Measurements from ENCODE around the gene JAK3. TPM values are rescaled to one million over a fixed set of nuclear protein-coding genes. Genes with fewer than 3 reads are reported as not detected.

Gene JAK3
- polyA plus RNA-seq, 3 donors: 13.8 to 44.6 (median 34.0) TPM

- intact Hi-C loops (cut with micrococcal nuclease): no loop called here
- no peaks in the 10 kb centered on the region for H3K9me3 ChIP-seq (replicated peaks in 1 of 2; ENCODE audit: control insufficient read depth in 1 of 2, insufficient read depth in 1 of 2, low read length in 2 of 2)
- H3K9ac ChIP-seq (ENCODE audit: insufficient read depth, low read length, poor library complexity, severe bottlenecking): no peak overlapping the region
- peak overlapping the region in 1 of 2 donors; percentile 35 for H3K4me3 Mint-ChIP-seq
- no peak overlapping the region for H2AFZ ChIP-seq (ENCODE audit: insufficient read depth, low read depth, low read length, poor library complexity, severe bottlenecking)
- H3K36me3 ChIP-seq (replicated peaks in 1 of 2; ENCODE audit: control insufficient read depth in 1 of 2, insufficient read depth in 2 of 2, low read length in 2 of 2): no peaks in the 10 kb centered on the region
- no peak overlapping the region for H3K4me2 ChIP-seq (replicated peaks; ENCODE audit: extremely low read depth, low read length, poor library complexity, severe bottlenecking)
- H3K27ac Mint-ChIP-seq: peak overlapping the region in 2 of 7 donors; percentile 52 to 84
- TF ChIP-seq CTCF (IDR thresholded peaks at IDR 0.05): no peak
- H3K4me3 ChIP-seq (replicated peaks in 1 of 3; ENCODE audit: low read depth in 2 of 3, low read length in 3 of 3): no peak overlapping the region
- H3K36me3 Mint-ChIP-seq: no peaks in the 10 kb centered on the region
- no peak overlapping the region for H3K27ac ChIP-seq (ENCODE audit: low read depth in 1 of 2, low read length in 2 of 2)
- H3K9me3 Mint-ChIP-seq: peaks cover 0 to 15% (median 0%) of the 10 kb centered on the region in 7 donors
- WGBS (ENCODE audit: insufficient coverage): 91% methylated on average over 5 of the region's 11 CpGs
- peak; percentile 48 to 72 (median 50) for DNase-seq
- peaks cover 51 to 62% (median 56%) of the 10 kb centered on the region in 3 donors for H3K27me3 Mint-ChIP-seq (ENCODE audit: low read depth in 3 of 3)
- peaks cover 9 to 32% of the 10 kb centered on the region in 2 donors for H3K27me3 ChIP-seq (ENCODE audit: control insufficient read depth in 2 of 2, insufficient read depth in 2 of 2, low read length in 2 of 2)
- H3K4me1 Mint-ChIP-seq: peaks cover 21% of the 10 kb centered on the region
- no peaks in the 10 kb centered on the region for H4K20me1 ChIP-seq (ENCODE audit: insufficient read depth, low read length)
- no peaks in the 10 kb centered on the region for H3K79me2 ChIP-seq (ENCODE audit: insufficient read depth, low read length)
- H3K4me1 ChIP-seq (ENCODE audit: control insufficient read depth in 1 of 2, insufficient read depth in 2 of 2, low read length in 2 of 2): peaks cover 11 to 18% of the 10 kb centered on the region in 2 donors
These were observed 50.2 kb downstream of the JAK3 start for GRCh38 chr19:17797424-17798201.

DNA sequence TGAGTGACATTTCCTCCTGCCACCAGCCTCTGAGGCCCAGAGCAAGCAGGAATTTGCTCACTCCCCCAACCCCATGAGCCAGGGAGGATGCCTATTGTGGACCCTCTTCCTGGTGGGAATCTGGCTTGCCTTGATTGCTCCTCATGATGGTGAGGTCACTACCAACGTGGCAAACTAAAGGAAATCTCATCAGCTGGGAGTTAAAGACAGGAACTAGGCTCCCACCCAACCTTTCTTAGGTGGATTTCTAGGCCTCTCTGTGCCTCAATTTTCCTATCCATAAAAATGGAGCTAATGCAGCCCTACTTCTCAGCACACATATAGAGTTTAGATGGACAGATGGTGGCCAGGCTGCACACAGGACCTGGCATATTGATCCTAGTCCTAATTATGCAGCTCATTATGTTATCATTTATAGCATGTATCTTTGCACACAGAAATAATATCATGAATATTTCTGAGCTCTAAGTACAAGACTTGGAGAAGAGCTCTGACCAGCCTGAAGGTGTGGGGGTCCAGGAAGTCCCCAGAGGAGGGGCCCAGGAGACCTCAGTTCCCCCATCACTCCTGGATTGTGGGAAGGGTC lies 50.9 kb downstream of the JAK3 start:
- 71% methylated on average over 1 of the region's 1 CpG for WGBS (ENCODE audit: insufficient coverage)
- H3K79me2 ChIP-seq (ENCODE audit: insufficient read depth, low read length): no peaks in the 10 kb centered on the region
- Mint-ChIP-seq H3K4me1 (peaks cover 17% of the 10 kb centered on the region), H3K9me3 (peaks cover 0 to 15% (median 0%) of the 10 kb centered on the region in 7 donors), H3K36me3 (no peaks in the 10 kb centered on the region), H3K27ac (no peak overlapping the region), H3K4me3 (no peak overlapping the region), H3K27me3 (ENCODE audit: low read depth in 3 of 3) (peaks cover 50 to 65% (median 61%) of the 10 kb centered on the region in 3 donors)
- no peaks in the 10 kb centered on the region for H3K36me3 ChIP-seq (replicated peaks in 1 of 2; ENCODE audit: control insufficient read depth in 1 of 2, insufficient read depth in 2 of 2, low read length in 2 of 2)
- H3K27me3 ChIP-seq (ENCODE audit: control insufficient read depth in 2 of 2, insufficient read depth in 2 of 2, low read length in 2 of 2): peaks cover 9 to 32% of the 10 kb centered on the region in 2 donors
- no peak overlapping the region for H2AFZ ChIP-seq (ENCODE audit: insufficient read depth, low read depth, low read length, poor library complexity, severe bottlenecking)
- no peaks in the 10 kb centered on the region for H3K9me3 ChIP-seq (replicated peaks in 1 of 2; ENCODE audit: control insufficient read depth in 1 of 2, insufficient read depth in 1 of 2, low read length in 2 of 2)
- no peaks in the 10 kb centered on the region for H4K20me1 ChIP-seq (ENCODE audit: insufficient read depth, low read length)
- H3K4me2 ChIP-seq (replicated peaks; ENCODE audit: extremely low read depth, low read length, poor library complexity, severe bottlenecking): no peak overlapping the region
- intact Hi-C loops (cut with micrococcal nuclease): no loop called here
- H3K4me3 ChIP-seq (replicated peaks in 1 of 3; ENCODE audit: low read depth in 2 of 3, low read length in 3 of 3): no peak overlapping the region
- DNase-seq: no peak
- H3K9ac ChIP-seq (ENCODE audit: insufficient read depth, low read length, poor library complexity, severe bottlenecking): no peak overlapping the region
- no peak overlapping the region for H3K27ac ChIP-seq (ENCODE audit: low read depth in 1 of 2, low read length in 2 of 2)
- TF ChIP-seq CTCF (IDR thresholded peaks at IDR 0.05): no peak
- peaks cover 10 to 13% of the 10 kb centered on the region in 2 donors for H3K4me1 ChIP-seq (ENCODE audit: control insufficient read depth in 1 of 2, insufficient read depth in 2 of 2, low read length in 2 of 2)
